CD4-positive, alpha-beta T cell (primary cell): ENCODE measurements around the gene GPR137B. TPM values are rescaled to one million over a fixed set of nuclear protein-coding genes. Genes with fewer than 3 reads are reported as not detected.

ENCODE experiments used
- ATAC-seq: fragments of 200-7000 bp; cut with Tn5 transposase; one replicate; pipeline ENCODE4 v1.10.0; 2022; ENCODE audit warnings: mild to moderate bottlenecking; ENCODE audit not compliant: poor library complexity
- CTCF ChIA-PET: fragments of 350-600 bp; sonication (Branson Sonifier 250); formaldehyde crosslinking; loops from one replicate; lab custom pipeline; 2021; ENCODE audit warnings: antibody characterized with exemption, inconsistent platforms; lab: Charles Lee
- POLR2A ChIA-PET: fragments of 350-600 bp; sonication (Branson Sonifier 250); formaldehyde crosslinking; loops from one replicate; lab custom pipeline; 2021; ENCODE audit warnings: antibody characterized with exemption, inconsistent platforms; lab: Charles Lee
- DNase-seq, 14 experiments: peaks; one replicate each; pipeline ENCODE4 v3.0.0-alpha.2; 2013 to 2020; ENCODE audit warnings: mixed read lengths in 2 of 14
- H3K27ac ChIP-seq, 2 donors: one replicate each; pipeline versions ENCODE4 v1.5.1 to v1.7.0; 2013; ENCODE audit warnings: low read length in 2 of 2, low read depth in 1 of 2, mild to moderate bottlenecking in 1 of 2
- H3K27me3 ChIP-seq, 2 experiments: 1 replicate in 1 of 2; 2 replicates in 1 of 2; pipeline versions ENCODE4 v1.6.1 to v1.7.0; 2013; ENCODE audit warnings: low read length in 2 of 2, control low read depth in 1 of 2, mild to moderate bottlenecking in 1 of 2, moderate library complexity in 1 of 2; ENCODE audit not compliant: insufficient read depth in 2 of 2, control insufficient read depth in 1 of 2
- H3K36me3 ChIP-seq: one replicate; pipeline ENCODE4 v1.6.1; 2013; ENCODE audit warnings: low read length, control low read depth; ENCODE audit not compliant: insufficient read depth
- H3K4me1 ChIP-seq: one replicate; pipeline ENCODE4 v1.6.1; 2013; ENCODE audit warnings: low read length, control low read depth; ENCODE audit not compliant: insufficient read depth
- H3K4me3 ChIP-seq: one replicate; pipeline ENCODE4 v1.5.1; 2013; ENCODE audit warnings: mild to moderate bottlenecking, low read length, moderate library complexity
- H3K9me3 ChIP-seq, 2 experiments: 1 replicate in 1 of 2; 2 replicates in 1 of 2; pipeline versions ENCODE4 v1.6.1 to v1.7.0; 2013; ENCODE audit warnings: low read length in 2 of 2, mild to moderate bottlenecking in 2 of 2, control low read depth in 1 of 2, moderate library complexity in 1 of 2; ENCODE audit not compliant: control insufficient read depth in 1 of 2, insufficient read depth in 1 of 2
- H3K27ac Mint-ChIP-seq: one replicate; pipeline ENCODE4 v1.8.0; 2020; ENCODE audit warnings: mixed read lengths
- H3K27me3 Mint-ChIP-seq: one replicate; pipeline ENCODE4 v1.8.0; 2021; ENCODE audit warnings: mixed read lengths
- H3K36me3 Mint-ChIP-seq: one replicate; pipeline ENCODE4 v1.8.0; 2021; ENCODE audit warnings: low read depth, mixed read lengths
- H3K4me1 Mint-ChIP-seq: one replicate; pipeline ENCODE4 v1.8.0; 2021; ENCODE audit warnings: low read depth, mixed read lengths
- H3K4me3 Mint-ChIP-seq: one replicate; pipeline ENCODE4 v1.8.0; 2020; ENCODE audit warnings: mild to moderate bottlenecking, mixed read lengths
- H3K9me3 Mint-ChIP-seq: one replicate; pipeline ENCODE4 v1.8.0; 2020; ENCODE audit warnings: mixed read lengths
- CTCF ChIP-seq: fragments of 200-600 bp; IDR thresholded peaks from one replicate; pipeline ENCODE4 v1.8.0; 2022; ENCODE audit warnings: antibody characterized with exemption, mild to moderate bottlenecking
- intact Hi-C, 2 experiments: fragments of 100-400 bp; cut with DNase I in 1 of 2; cut with micrococcal nuclease in 1 of 2; formaldehyde crosslinking; loops; one replicate each; pipeline versions ENCODE4 v1.15.1 to v1.9.0; 2023 to 2025; cut with DNase I, micrococcal nuclease
- total RNA-seq, 174 experiments: library from RNA in 2 of 174; stranded (reverse) in 2 of 174; gene quantifications; one replicate each; pipeline ENCODE4 v1.2.3 and lab custom pipeline; 2021 to 2026

Gene GPR137B
- total RNA-seq, 2 experiments from 2014 or later = 6.3 to 7.4 TPM

- no peak overlapping the region for H3K27ac ChIP-seq
- no peak overlapping the region for H3K27ac Mint-ChIP-seq
- POLR2A ChIA-PET = no interaction called here
- H3K27me3 ChIP-seq = no peaks in the 10 kb centered on the region
- peaks cover 9% of the 10 kb centered on the region for H3K36me3 ChIP-seq
- no peaks in the 10 kb centered on the region for H3K9me3 ChIP-seq
- no peak overlapping the region for H3K4me3 ChIP-seq
- no peaks in the 10 kb centered on the region for H3K4me1 Mint-ChIP-seq
- no peaks in the 10 kb centered on the region for H3K4me1 ChIP-seq
- CTCF ChIA-PET = no interaction called here
- no peaks in the 10 kb centered on the region for H3K27me3 Mint-ChIP-seq
- H3K36me3 Mint-ChIP-seq = peaks cover 96% of the 10 kb centered on the region
- no peak for TF ChIP-seq CTCF
- DNase-seq (no peak), ATAC-seq (no peak)
- peaks cover 2% of the 10 kb centered on the region for H3K9me3 Mint-ChIP-seq
- H3K4me3 Mint-ChIP-seq = no peak overlapping the region
- intact Hi-C loops = no loop called here
Measured at GRCh38 chr1:236211815-236212214, 69.5 kb downstream of the GPR137B start.

- H3K27ac ChIP-seq = no peak overlapping the region
- ChIA-PET POLR2A (no interaction called here), CTCF (no interaction called here)
- no peaks in the 10 kb centered on the region for H3K4me1 ChIP-seq
- peaks cover 92% of the 10 kb centered on the region for H3K36me3 Mint-ChIP-seq
- no peak for TF ChIP-seq CTCF
- no peaks in the 10 kb centered on the region for H3K27me3 ChIP-seq
- no peak overlapping the region for H3K27ac Mint-ChIP-seq
- no peak for DNase-seq
- H3K9me3 Mint-ChIP-seq = no peaks in the 10 kb centered on the region
- H3K27me3 Mint-ChIP-seq = no peaks in the 10 kb centered on the region
- no peaks in the 10 kb centered on the region for H3K9me3 ChIP-seq
- no peaks in the 10 kb centered on the region for H3K4me1 Mint-ChIP-seq
- intact Hi-C loops = no loop called here
- no peak for ATAC-seq
- peaks cover 5% of the 10 kb centered on the region for H3K36me3 ChIP-seq
- H3K4me3 Mint-ChIP-seq = no peak overlapping the region
- no peak overlapping the region for H3K4me3 ChIP-seq
Measured at GRCh38 chr1:236213534-236213933, 71.2 kb downstream of the GPR137B start.

- H3K9me3 ChIP-seq = no peaks in the 10 kb centered on the region
- no peak for ATAC-seq
- Mint-ChIP-seq H3K36me3 (peaks cover 92% of the 10 kb centered on the region), H3K27me3 (no peaks in the 10 kb centered on the region), H3K27ac (no peak overlapping the region), H3K4me1 (no peaks in the 10 kb centered on the region), H3K4me3 (no peak overlapping the region), H3K9me3 (no peaks in the 10 kb centered on the region)
- ChIA-PET POLR2A (no interaction called here), CTCF (no interaction called here)
- H3K4me1 ChIP-seq = no peaks in the 10 kb centered on the region
- TF ChIP-seq CTCF = no peak
- no peaks in the 10 kb centered on the region for H3K27me3 ChIP-seq
- H3K36me3 ChIP-seq = peaks cover 5% of the 10 kb centered on the region
- intact Hi-C loops = no loop called here
- H3K27ac ChIP-seq = no peak overlapping the region
- H3K4me3 ChIP-seq = no peak overlapping the region
- no peak for DNase-seq
Measured at GRCh38 chr1:236214761-236215160, 72.4 kb downstream of the GPR137B start.
